K562 (cell line): ENCODE results near the gene TBC1D2. TPM values are rescaled to one million over a fixed set of nuclear protein-coding genes. Genes with fewer than 3 reads are reported as not detected.

Experiments used
- CBX3 ChIP-seq, 2 experiments: IDR thresholded peaks; 1 replicate in 1 of 2; 2 replicates in 1 of 2; pipeline ENCODE4 v1.6.1; 2012; ENCODE audit warnings: inconsistent platforms in 2 of 2, low read length in 2 of 2, borderline replicate concordance in 1 of 2, control low read depth in 1 of 2
- CREBBP ChIP-seq: IDR thresholded peaks from one replicate; pipeline ENCODE4 v1.6.1; 2012; ENCODE audit warnings: low read depth, mild to moderate bottlenecking, control low read depth, inconsistent platforms, low read length
- DACH1 ChIP-seq: fragments of 450-650 bp; IDR thresholded peaks from 2 replicates; pipeline ENCODE4 v1.6.1; 2018; ENCODE audit not compliant: partially characterized antibody
- KLF6 ChIP-seq: fragments of 250-450 bp; sonication (Bioruptor Pico); IDR thresholded peaks from 2 replicates; pipeline ENCODE4 v1.4.0; 2020; ENCODE audit warnings: mild to moderate bottlenecking, moderate library complexity, borderline replicate concordance
- NEUROD1 ChIP-seq: fragments of 150-350 bp; IDR thresholded peaks from 2 replicates; pipeline ENCODE4 v1.6.1; 2014; ENCODE audit warnings: borderline replicate concordance, low read length, low read depth; ENCODE audit not compliant: partially characterized antibody
- RCOR1 ChIP-seq, 2 experiments: IDR thresholded peaks; 2 replicates each; pipeline ENCODE4 v1.6.1; 2012; ENCODE audit warnings: low read depth in 2 of 2, low read length in 2 of 2, borderline replicate concordance in 1 of 2, improper control_type of control experiment in 1 of 2
- SMC3 ChIP-seq: conservative IDR thresholded peaks from 2 replicates; pipeline ENCODE4 v1.6.1; 2011; ENCODE audit warnings: low read depth, low read length, improper control_type of control experiment; ENCODE audit not compliant: insufficient read depth
- TAF1 ChIP-seq: IDR thresholded peaks from 2 replicates; pipeline ENCODE4 v1.6.1; 2011; ENCODE audit warnings: mild to moderate bottlenecking, low read length, moderate library complexity; ENCODE audit not compliant: insufficient read depth, control insufficient read depth, severe bottlenecking; ENCODE audit errors: extremely low read depth
- XRCC5 ChIP-seq: fragments of 200-400 bp; formaldehyde crosslinking; IDR thresholded peaks from 2 replicates; pipeline ENCODE4 v1.6.1; 2017; ENCODE audit warnings: low read depth, mild to moderate bottlenecking, low read length
- ZNF217 ChIP-seq: sonication (generic); formaldehyde crosslinking; IDR thresholded peaks from 2 replicates; pipeline ENCODE4 v1.8.0; 2022; ENCODE audit warnings: mild to moderate bottlenecking, missing genetic modification reagents
- polyA plus RNA-seq, 8 experiments: library from polyadenylated mRNA; depleted of rRNA in 4 of 8; stranded (reverse) in 5 of 8; unstranded in 3 of 8; fragments of >200 nt; fragmentation: Nextera tagmentation in 2 of 8; fragmentation: Illumina TruSeq in 1 of 8; extraction: Ambion mirVana in 2 of 8; extraction: Trizol in 1 of 8; gene quantifications; 2 replicates each; pipeline versions ENCODE4 v1.2.1 to v1.2.3, GENCODE V29; 2011 to 2014; ENCODE audit warnings: inconsistent platforms in 1 of 8, missing spikeins in 1 of 8
- total RNA-seq, 7 experiments: library from RNA; depleted of rRNA in 6 of 7; stranded (reverse); fragments of >200 nt in 6 of 7; fragmentation: Illumina TruSeq in 2 of 7; extraction: Trizol in 2 of 7; gene quantifications; 2 replicates each; pipeline versions ENCODE4 v1.2.1 to v1.2.3, GENCODE V29; 2011 to 2021; ENCODE audit warnings: low replicate concordance in 1 of 7
- TF ChIP-seq, protein P1 (sequence below), 2 experiments: fragments of 450-650 bp; formaldehyde crosslinking in 1 of 2; IDR thresholded peaks; 2 replicates each; pipeline versions ENCODE4 v1.4.0 to v1.6.1; 2014 to 2020; ENCODE audit warnings: mild to moderate bottlenecking in 2 of 2, borderline replicate concordance in 1 of 2, low read depth in 1 of 2
- TF ChIP-seq, protein P2 (sequence below): fragments of 450-650 bp; formaldehyde crosslinking; conservative IDR thresholded peaks from 2 replicates; pipeline ENCODE4 v1.4.0; 2022; ENCODE audit warnings: mild to moderate bottlenecking, missing genetic modification characterization
- TF ChIP-seq, protein P3 (sequence below), 2 experiments: fragments of 450-650 bp; IDR thresholded peaks; 2 replicates each; pipeline ENCODE4 v1.6.1; 2018; ENCODE audit warnings: mild to moderate bottlenecking in 2 of 2, low read depth in 1 of 2; ENCODE audit not compliant: partially characterized antibody in 2 of 2

TBC1D2 gene
- total and polyA plus RNA-seq, 9 of the 15 experiments (the other 6 are each of a cell fraction or from before 2014, with no cell fraction given), result 0.10 to 7.0 (median 2.5) TPM

DNA sequence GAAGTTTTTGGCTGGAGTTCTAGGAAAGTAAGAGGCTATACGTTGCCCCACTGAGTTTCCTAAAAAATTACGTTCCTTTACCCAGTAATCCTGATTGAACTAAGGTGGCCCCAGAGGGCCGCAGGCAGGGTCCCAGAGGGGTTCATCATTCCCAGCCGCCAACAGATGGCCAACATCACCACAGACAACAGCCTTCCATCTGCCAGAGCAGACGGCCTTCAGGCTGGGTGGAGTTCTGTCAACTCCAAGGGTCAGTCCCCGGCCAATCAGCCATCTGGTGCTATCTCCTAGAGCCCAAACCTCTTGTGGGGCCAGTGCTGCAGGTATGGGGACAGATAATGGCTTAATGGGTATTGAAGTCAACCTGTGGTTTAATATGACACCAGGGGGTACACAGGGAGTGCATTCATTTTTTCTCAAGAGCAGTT is 30.4 kb downstream of the TBC1D2 start (continued):
- TF ChIP-seq, protein P1, sequence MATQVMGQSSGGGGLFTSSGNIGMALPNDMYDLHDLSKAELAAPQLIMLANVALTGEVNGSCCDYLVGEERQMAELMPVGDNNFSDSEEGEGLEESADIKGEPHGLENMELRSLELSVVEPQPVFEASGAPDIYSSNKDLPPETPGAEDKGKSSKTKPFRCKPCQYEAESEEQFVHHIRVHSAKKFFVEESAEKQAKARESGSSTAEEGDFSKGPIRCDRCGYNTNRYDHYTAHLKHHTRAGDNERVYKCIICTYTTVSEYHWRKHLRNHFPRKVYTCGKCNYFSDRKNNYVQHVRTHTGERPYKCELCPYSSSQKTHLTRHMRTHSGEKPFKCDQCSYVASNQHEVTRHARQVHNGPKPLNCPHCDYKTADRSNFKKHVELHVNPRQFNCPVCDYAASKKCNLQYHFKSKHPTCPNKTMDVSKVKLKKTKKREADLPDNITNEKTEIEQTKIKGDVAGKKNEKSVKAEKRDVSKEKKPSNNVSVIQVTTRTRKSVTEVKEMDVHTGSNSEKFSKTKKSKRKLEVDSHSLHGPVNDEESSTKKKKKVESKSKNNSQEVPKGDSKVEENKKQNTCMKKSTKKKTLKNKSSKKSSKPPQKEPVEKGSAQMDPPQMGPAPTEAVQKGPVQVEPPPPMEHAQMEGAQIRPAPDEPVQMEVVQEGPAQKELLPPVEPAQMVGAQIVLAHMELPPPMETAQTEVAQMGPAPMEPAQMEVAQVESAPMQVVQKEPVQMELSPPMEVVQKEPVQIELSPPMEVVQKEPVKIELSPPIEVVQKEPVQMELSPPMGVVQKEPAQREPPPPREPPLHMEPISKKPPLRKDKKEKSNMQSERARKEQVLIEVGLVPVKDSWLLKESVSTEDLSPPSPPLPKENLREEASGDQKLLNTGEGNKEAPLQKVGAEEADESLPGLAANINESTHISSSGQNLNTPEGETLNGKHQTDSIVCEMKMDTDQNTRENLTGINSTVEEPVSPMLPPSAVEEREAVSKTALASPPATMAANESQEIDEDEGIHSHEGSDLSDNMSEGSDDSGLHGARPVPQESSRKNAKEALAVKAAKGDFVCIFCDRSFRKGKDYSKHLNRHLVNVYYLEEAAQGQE (IDR thresholded peaks at IDR 0.05; ENCODE audit: borderline replicate concordance), result peak; percentile 13; the same call in 1 of the 2 replicates
- TF ChIP-seq, protein P1 (CRISPR knock-in tag; IDR thresholded peaks at IDR 0.05; ENCODE audit: low read depth), result no peak
- TF ChIP-seq KLF6, result no peak
- peak in 1 of 2 experiments; percentile 64; a peak in 1 of 3 replicates for TF ChIP-seq CBX3 (IDR thresholded peaks at IDR 0.05; ENCODE audit: borderline replicate concordance in 1 of 2, low read length in 2 of 2)
- TF ChIP-seq ZNF217 (CRISPR knock-in tag), result no peak
- TF ChIP-seq SMC3, result peak; percentile 19; the same call in 1 of the 2 replicates
- TF ChIP-seq, protein P2, sequence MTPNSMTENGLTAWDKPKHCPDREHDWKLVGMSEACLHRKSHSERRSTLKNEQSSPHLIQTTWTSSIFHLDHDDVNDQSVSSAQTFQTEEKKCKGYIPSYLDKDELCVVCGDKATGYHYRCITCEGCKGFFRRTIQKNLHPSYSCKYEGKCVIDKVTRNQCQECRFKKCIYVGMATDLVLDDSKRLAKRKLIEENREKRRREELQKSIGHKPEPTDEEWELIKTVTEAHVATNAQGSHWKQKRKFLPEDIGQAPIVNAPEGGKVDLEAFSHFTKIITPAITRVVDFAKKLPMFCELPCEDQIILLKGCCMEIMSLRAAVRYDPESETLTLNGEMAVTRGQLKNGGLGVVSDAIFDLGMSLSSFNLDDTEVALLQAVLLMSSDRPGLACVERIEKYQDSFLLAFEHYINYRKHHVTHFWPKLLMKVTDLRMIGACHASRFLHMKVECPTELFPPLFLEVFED, result no peak
- peak; percentile 77 for TF ChIP-seq NEUROD1
- peak; percentile 77 for TF ChIP-seq DACH1
- TF ChIP-seq CREBBP, result no peak
- peak; percentile 66 for TF ChIP-seq TAF1
- TF ChIP-seq, protein P3, sequence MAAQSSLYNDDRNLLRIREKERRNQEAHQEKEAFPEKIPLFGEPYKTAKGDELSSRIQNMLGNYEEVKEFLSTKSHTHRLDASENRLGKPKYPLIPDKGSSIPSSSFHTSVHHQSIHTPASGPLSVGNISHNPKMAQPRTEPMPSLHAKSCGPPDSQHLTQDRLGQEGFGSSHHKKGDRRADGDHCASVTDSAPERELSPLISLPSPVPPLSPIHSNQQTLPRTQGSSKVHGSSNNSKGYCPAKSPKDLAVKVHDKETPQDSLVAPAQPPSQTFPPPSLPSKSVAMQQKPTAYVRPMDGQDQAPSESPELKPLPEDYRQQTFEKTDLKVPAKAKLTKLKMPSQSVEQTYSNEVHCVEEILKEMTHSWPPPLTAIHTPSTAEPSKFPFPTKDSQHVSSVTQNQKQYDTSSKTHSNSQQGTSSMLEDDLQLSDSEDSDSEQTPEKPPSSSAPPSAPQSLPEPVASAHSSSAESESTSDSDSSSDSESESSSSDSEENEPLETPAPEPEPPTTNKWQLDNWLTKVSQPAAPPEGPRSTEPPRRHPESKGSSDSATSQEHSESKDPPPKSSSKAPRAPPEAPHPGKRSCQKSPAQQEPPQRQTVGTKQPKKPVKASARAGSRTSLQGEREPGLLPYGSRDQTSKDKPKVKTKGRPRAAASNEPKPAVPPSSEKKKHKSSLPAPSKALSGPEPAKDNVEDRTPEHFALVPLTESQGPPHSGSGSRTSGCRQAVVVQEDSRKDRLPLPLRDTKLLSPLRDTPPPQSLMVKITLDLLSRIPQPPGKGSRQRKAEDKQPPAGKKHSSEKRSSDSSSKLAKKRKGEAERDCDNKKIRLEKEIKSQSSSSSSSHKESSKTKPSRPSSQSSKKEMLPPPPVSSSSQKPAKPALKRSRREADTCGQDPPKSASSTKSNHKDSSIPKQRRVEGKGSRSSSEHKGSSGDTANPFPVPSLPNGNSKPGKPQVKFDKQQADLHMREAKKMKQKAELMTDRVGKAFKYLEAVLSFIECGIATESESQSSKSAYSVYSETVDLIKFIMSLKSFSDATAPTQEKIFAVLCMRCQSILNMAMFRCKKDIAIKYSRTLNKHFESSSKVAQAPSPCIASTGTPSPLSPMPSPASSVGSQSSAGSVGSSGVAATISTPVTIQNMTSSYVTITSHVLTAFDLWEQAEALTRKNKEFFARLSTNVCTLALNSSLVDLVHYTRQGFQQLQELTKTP (IDR thresholded peaks at IDR 0.05; ENCODE audit: low read depth in 1 of 2, partially characterized antibody in 2 of 2), result peak in 1 of 2 experiments; percentile 67
- TF ChIP-seq RCOR1 (IDR thresholded peaks at IDR 0.05; ENCODE audit: borderline replicate concordance in 1 of 2, low read depth in 2 of 2, low read length in 2 of 2), result peak; percentile 93; a peak in 3 of 4 replicates
- peak; percentile 18; the same call in 1 of the 2 replicates for TF ChIP-seq XRCC5
